CD4-positive, alpha-beta memory T cell (primary cell): ENCODE data around the gene NEB. TPM values are rescaled to one million over a fixed set of nuclear protein-coding genes. Genes with fewer than 3 reads are reported as not detected.
A peak's percentile ranks its signal among the peaks of the same experiment; 100 is the strongest.

Experiments used
- CTCF ChIA-PET: fragments of 350-600 bp; sonication (Branson Sonifier 250); formaldehyde crosslinking; loops from one replicate; lab custom pipeline; 2021; ENCODE audit warnings: inconsistent platforms; ENCODE audit not compliant: partially characterized antibody; lab: Charles Lee
- POLR2A ChIA-PET: fragments of 350-600 bp; sonication (Branson Sonifier 250); formaldehyde crosslinking; loops from one replicate; lab custom pipeline; 2021; ENCODE audit not compliant: partially characterized antibody; lab: Charles Lee
- DNase-seq, 5 donors: peaks; one replicate each; pipeline versions ENCODE4 v3.0.0 to v3.0.0-alpha.2; 2020 to 2022; ENCODE audit warnings: mixed read lengths in 1 of 5
- H3K27ac ChIP-seq: one replicate; pipeline ENCODE4 v1.7.0; 2013; ENCODE audit warnings: low read depth, low read length
- H3K27me3 ChIP-seq: 2 replicates; pipeline ENCODE4 v1.7.0; 2013; ENCODE audit warnings: mild to moderate bottlenecking, low read length, moderate library complexity; ENCODE audit not compliant: insufficient read depth
- H3K36me3 ChIP-seq: 2 replicates; pipeline ENCODE4 v1.7.0; 2013; ENCODE audit warnings: mild to moderate bottlenecking, low read length, moderate library complexity; ENCODE audit not compliant: insufficient read depth
- H3K4me1 ChIP-seq: 2 replicates; pipeline ENCODE4 v1.7.0; 2013; ENCODE audit warnings: mild to moderate bottlenecking, low read length, moderate library complexity; ENCODE audit not compliant: insufficient read depth
- H3K4me3 ChIP-seq, 2 donors: one replicate each; pipeline ENCODE4 v1.7.0; 2013; ENCODE audit warnings: low read length in 2 of 2, mild to moderate bottlenecking in 1 of 2
- H3K9me3 ChIP-seq, 2 donors: one replicate each; pipeline ENCODE4 v1.7.0; 2013; ENCODE audit warnings: low read length in 2 of 2, control low read depth in 1 of 2; ENCODE audit not compliant: control insufficient read depth in 1 of 2
- H3K27ac Mint-ChIP-seq, 7 donors: one replicate each; pipeline ENCODE4 v1.8.0; 2020 to 2021; ENCODE audit warnings: mixed read lengths in 7 of 7, mild to moderate bottlenecking in 6 of 7, inconsistent platforms in 3 of 7, moderate library complexity in 3 of 7
- H3K27me3 Mint-ChIP-seq, 2 donors: one replicate each; pipeline ENCODE4 v1.8.0; 2020 to 2021; ENCODE audit warnings: mixed read lengths in 2 of 2
- H3K36me3 Mint-ChIP-seq, 2 donors: one replicate each; pipeline ENCODE4 v1.8.0; 2020 to 2021; ENCODE audit warnings: mixed read lengths in 2 of 2, inconsistent platforms in 1 of 2, mild to moderate bottlenecking in 1 of 2
- H3K4me1 Mint-ChIP-seq, 4 donors: one replicate each; pipeline ENCODE4 v1.8.0; 2020 to 2021; ENCODE audit warnings: mixed read lengths in 4 of 4, mild to moderate bottlenecking in 1 of 4
- H3K4me3 Mint-ChIP-seq, 8 donors: one replicate each; pipeline ENCODE4 v1.8.0; 2020 to 2021; ENCODE audit warnings: mixed read lengths in 8 of 8, mild to moderate bottlenecking in 7 of 8, moderate library complexity in 6 of 8, inconsistent platforms in 3 of 8
- H3K9me3 Mint-ChIP-seq, 8 donors: one replicate each; pipeline ENCODE4 v1.8.0; 2020 to 2021; ENCODE audit warnings: mixed read lengths in 8 of 8, mild to moderate bottlenecking in 5 of 8, inconsistent platforms in 3 of 8, moderate library complexity in 1 of 8
- intact Hi-C: fragments of 100-400 bp; cut with micrococcal nuclease; formaldehyde crosslinking; loops from one replicate; pipeline ENCODE4 v1.15.1; 2023
- polyA plus RNA-seq, 2 donors: library from polyadenylated mRNA; unstranded; fragments of 300-500 nt; fragmentation: Illumina TruSeq; gene quantifications; one replicate each; pipeline ENCODE4 v1.2.3, GENCODE V29; 2021
- total RNA-seq, 2 experiments: library from RNA; stranded (reverse); gene quantifications; one replicate each; pipeline ENCODE4 v1.2.3, GENCODE V29; 2021

NEB gene
- total and polyA plus RNA-seq, 4 experiments from 2014 or later = 0.17 to 2.1 (median 0.91) TPM; not detected in 1

DNA sequence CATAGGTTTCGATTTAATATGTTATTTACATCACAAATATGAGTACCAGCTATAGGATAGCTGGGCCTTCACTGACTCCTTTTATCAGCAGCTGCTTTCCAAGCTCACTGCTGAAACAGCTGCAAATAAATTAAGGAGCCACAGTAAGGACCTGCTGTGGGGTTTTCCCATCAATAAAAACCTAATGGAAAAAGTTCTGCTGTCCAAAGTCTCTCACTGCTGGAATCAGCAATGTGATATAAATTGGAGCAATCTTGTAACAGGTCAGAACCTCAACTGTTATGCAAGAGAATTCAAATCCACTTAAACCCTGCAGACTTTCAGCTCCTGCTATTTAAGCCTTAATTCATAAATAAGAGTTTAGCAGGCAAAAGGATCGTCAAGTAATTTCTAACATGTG lies 61.3 kb downstream of the NEB start:
- H3K27ac ChIP-seq = no peak overlapping the region
- POLR2A ChIA-PET = no interaction called here
- no peaks in the 10 kb centered on the region for H3K4me1 ChIP-seq
- no peak overlapping the region for H3K4me3 ChIP-seq
- H3K27ac Mint-ChIP-seq = no peak overlapping the region
- H3K36me3 Mint-ChIP-seq = peaks cover 0 to 17% of the 10 kb centered on the region in 2 donors
- H3K9me3 ChIP-seq = no peaks in the 10 kb centered on the region
- no peak for DNase-seq
- H3K9me3 Mint-ChIP-seq = no peaks in the 10 kb centered on the region
- no peaks in the 10 kb centered on the region for H3K36me3 ChIP-seq
- H3K4me3 Mint-ChIP-seq = no peak overlapping the region
- no peaks in the 10 kb centered on the region for H3K27me3 ChIP-seq
- H3K27me3 Mint-ChIP-seq = no peaks in the 10 kb centered on the region
- CTCF ChIA-PET = no interaction called here
- intact Hi-C loops = no loop called here
- peaks cover 8 to 11% (median 9%) of the 10 kb centered on the region in 4 donors for H3K4me1 Mint-ChIP-seq

- no peaks in the 10 kb centered on the region for H3K4me1 ChIP-seq
- CTCF ChIA-PET = no interaction called here
- H3K4me3 ChIP-seq = no peak overlapping the region
- no peak for DNase-seq
- POLR2A ChIA-PET = no interaction called here
- H3K9me3 ChIP-seq = no peaks in the 10 kb centered on the region
- H3K4me1 Mint-ChIP-seq = peaks cover 8 to 11% (median 9%) of the 10 kb centered on the region in 4 donors
- intact Hi-C loops = no loop called here
- no peak overlapping the region for H3K27ac Mint-ChIP-seq
- peaks cover 0 to 12% of the 10 kb centered on the region in 2 donors for H3K36me3 Mint-ChIP-seq
- no peaks in the 10 kb centered on the region for H3K27me3 ChIP-seq
- H3K27me3 Mint-ChIP-seq = no peaks in the 10 kb centered on the region
- H3K4me3 Mint-ChIP-seq = no peak overlapping the region
- no peaks in the 10 kb centered on the region for H3K9me3 Mint-ChIP-seq
- no peaks in the 10 kb centered on the region for H3K36me3 ChIP-seq
- H3K27ac ChIP-seq = no peak overlapping the region
These were observed 62.0 kb downstream of the NEB start for GRCh38 chr2:151672277-151672676.

DNA sequence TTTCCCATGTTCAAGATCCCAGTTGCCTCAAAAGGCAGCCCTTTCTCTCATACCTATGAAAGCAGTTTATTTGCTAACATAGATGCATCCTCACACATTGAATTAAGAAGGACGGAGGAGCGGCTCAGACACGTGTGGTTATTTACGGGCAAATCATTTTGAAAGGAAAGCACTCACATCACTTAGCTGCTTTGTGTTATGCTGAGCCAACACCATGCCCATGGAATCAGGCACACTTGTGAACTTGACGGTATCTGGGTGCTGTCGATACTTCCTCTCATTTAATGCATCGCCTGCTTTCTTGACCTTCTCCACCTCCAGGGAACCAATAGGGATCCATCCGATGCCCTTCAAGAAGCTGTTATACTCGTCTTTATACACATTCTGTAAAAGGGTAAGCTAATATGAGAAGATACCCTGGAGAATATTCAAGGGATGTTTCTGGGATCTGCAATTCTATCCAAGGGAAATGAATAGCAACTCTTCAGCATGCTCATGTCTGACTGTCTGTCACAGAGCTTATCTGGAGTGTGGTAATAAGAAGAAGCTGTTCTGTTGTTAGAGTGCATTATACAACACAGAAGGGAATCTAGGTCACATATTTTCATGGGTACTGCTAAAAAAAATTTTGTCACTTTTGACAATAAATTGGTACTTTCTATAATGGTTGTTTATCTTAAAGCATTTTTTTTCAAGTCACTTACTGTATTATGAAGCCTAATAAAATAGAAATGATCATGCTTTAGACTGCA lies 63.3 kb downstream of the NEB start:
- POLR2A ChIA-PET = no interaction called here
- Histone ChIP-seq H3K27me3 (no peaks in the 10 kb centered on the region), H3K4me3 (no peak overlapping the region), H3K9me3 (no peaks in the 10 kb centered on the region), H3K4me1 (no peaks in the 10 kb centered on the region), H3K36me3 (no peaks in the 10 kb centered on the region), H3K27ac (no peak overlapping the region)
- H3K4me1 Mint-ChIP-seq = peaks cover 8 to 11% (median 9%) of the 10 kb centered on the region in 4 donors
- DNase-seq = no peak
- no peak overlapping the region for H3K4me3 Mint-ChIP-seq
- no peaks in the 10 kb centered on the region for H3K9me3 Mint-ChIP-seq
- H3K27me3 Mint-ChIP-seq = no peaks in the 10 kb centered on the region
- intact Hi-C loops = no loop called here
- CTCF ChIA-PET = interaction anchor here (1.6 kb wide), 1 partner anchor 10 kb away, joined by 4 read pairs; no protein-coding TSS in a partner anchor
- no peak overlapping the region for H3K27ac Mint-ChIP-seq
- H3K36me3 Mint-ChIP-seq = peaks cover 0 to 6% of the 10 kb centered on the region in 2 donors

GRCh38 chr2:151670346-151670745 lies 63.9 kb downstream of the NEB start:
- no peaks in the 10 kb centered on the region for H3K36me3 ChIP-seq
- intact Hi-C loops = no loop called here
- no peak for DNase-seq
- no peaks in the 10 kb centered on the region for H3K9me3 Mint-ChIP-seq
- no peak overlapping the region for H3K4me3 Mint-ChIP-seq
- H3K4me1 ChIP-seq = no peaks in the 10 kb centered on the region
- no peaks in the 10 kb centered on the region for H3K27me3 ChIP-seq
- no peak overlapping the region for H3K27ac ChIP-seq
- H3K9me3 ChIP-seq = no peaks in the 10 kb centered on the region
- H3K4me3 ChIP-seq = no peak overlapping the region
- peaks cover 8 to 11% (median 9%) of the 10 kb centered on the region in 4 donors for H3K4me1 Mint-ChIP-seq
- POLR2A ChIA-PET = no interaction called here
- peaks cover 0 to 6% of the 10 kb centered on the region in 2 donors for H3K36me3 Mint-ChIP-seq
- H3K27ac Mint-ChIP-seq = no peak overlapping the region
- CTCF ChIA-PET = interaction anchor here (1.6 kb wide), 1 partner anchor 11 kb away, joined by 4 read pairs; no protein-coding TSS in a partner anchor
- H3K27me3 Mint-ChIP-seq = no peaks in the 10 kb centered on the region

GRCh38 chr2:151669585-151670081 lies 64.6 kb downstream of the NEB start:
- Mint-ChIP-seq H3K27me3 (no peaks in the 10 kb centered on the region), H3K4me1 (peaks cover 8 to 11% (median 9%) of the 10 kb centered on the region in 4 donors), H3K4me3 (no peak overlapping the region), H3K36me3 (peaks cover 0 to 13% of the 10 kb centered on the region in 2 donors), H3K27ac (peak overlapping the region in 2 of 7 donors; percentile 12 to 41), H3K9me3 (peaks cover 0 to under 1% (median 0%) of the 10 kb centered on the region in 8 donors)
- Histone ChIP-seq H3K36me3 (no peaks in the 10 kb centered on the region), H3K27ac (no peak overlapping the region), H3K9me3 (no peaks in the 10 kb centered on the region), H3K4me1 (no peaks in the 10 kb centered on the region), H3K27me3 (no peaks in the 10 kb centered on the region), H3K4me3 (no peak overlapping the region)
- peak in 1 of 5 donors; percentile 0 for DNase-seq
- ChIA-PET POLR2A (no interaction called here), CTCF (no interaction called here)
- intact Hi-C loops = no loop called here

DNA sequence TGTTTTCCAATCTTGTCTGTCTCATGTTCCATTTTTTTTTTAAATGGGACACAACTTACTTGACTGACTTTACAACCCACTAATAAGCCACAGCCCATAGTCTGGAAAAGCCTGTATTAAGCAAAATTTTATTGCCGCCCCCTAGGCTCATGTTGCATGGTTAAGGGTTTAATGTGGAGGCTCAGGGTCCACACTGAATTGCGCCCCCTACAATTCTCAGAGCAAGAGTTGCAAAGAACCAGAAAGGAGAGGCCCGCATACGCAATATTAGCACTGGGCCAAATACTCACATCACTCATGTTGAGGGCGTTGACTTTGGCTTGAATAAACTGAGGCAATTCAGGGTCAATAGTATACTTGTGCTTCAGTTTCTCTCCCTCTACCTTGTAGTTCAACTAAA lies 65.5 kb downstream of the NEB start:
- no peak overlapping the region for H3K27ac Mint-ChIP-seq
- H3K27me3 Mint-ChIP-seq = no peaks in the 10 kb centered on the region
- Histone ChIP-seq H3K9me3 (no peaks in the 10 kb centered on the region), H3K27ac (no peak overlapping the region), H3K27me3 (no peaks in the 10 kb centered on the region), H3K4me3 (no peak overlapping the region), H3K4me1 (no peaks in the 10 kb centered on the region), H3K36me3 (no peaks in the 10 kb centered on the region)
- intact Hi-C loops = no loop called here
- CTCF ChIA-PET = no interaction called here
- POLR2A ChIA-PET = no interaction called here
- H3K4me1 Mint-ChIP-seq = peaks cover 8 to 11% (median 9%) of the 10 kb centered on the region in 4 donors
- peaks cover 0 to 20% of the 10 kb centered on the region in 2 donors for H3K36me3 Mint-ChIP-seq
- H3K9me3 Mint-ChIP-seq = peaks cover 0 to 2% (median 0%) of the 10 kb centered on the region in 8 donors
- H3K4me3 Mint-ChIP-seq = no peak overlapping the region
- no peak for DNase-seq

GRCh38 chr2:151665959-151666358 lies 68.3 kb downstream of the NEB start:
- ChIA-PET CTCF (no interaction called here), POLR2A (no interaction called here)
- Histone ChIP-seq H3K36me3 (no peaks in the 10 kb centered on the region), H3K9me3 (no peaks in the 10 kb centered on the region), H3K4me3 (no peak overlapping the region), H3K27me3 (no peaks in the 10 kb centered on the region), H3K4me1 (no peaks in the 10 kb centered on the region), H3K27ac (no peak overlapping the region)
- Mint-ChIP-seq H3K4me1 (peaks cover 8 to 11% (median 9%) of the 10 kb centered on the region in 4 donors), H3K36me3 (peaks cover 2 to 35% of the 10 kb centered on the region in 2 donors), H3K27ac (no peak overlapping the region), H3K27me3 (peaks cover 0 to 2% of the 10 kb centered on the region in 2 donors), H3K9me3 (peaks cover 0 to 2% (median 0%) of the 10 kb centered on the region in 8 donors), H3K4me3 (no peak overlapping the region)
- intact Hi-C loops = no loop called here
- DNase-seq = no peak
